Measurements from ENCODE around the gene VSTM2B. TPM values are rescaled to one million over a fixed set of nuclear protein-coding genes. Genes with fewer than 3 reads are reported as not detected.
"Not testable (repeated sequence)": the region's sequence is repeated elsewhere in the genome, so short reads cannot be mapped to it uniquely, and the experiment has no call there.

VSTM2B gene
- total RNA-seq, 1 donor from 2014 or later: not detected

DNA sequence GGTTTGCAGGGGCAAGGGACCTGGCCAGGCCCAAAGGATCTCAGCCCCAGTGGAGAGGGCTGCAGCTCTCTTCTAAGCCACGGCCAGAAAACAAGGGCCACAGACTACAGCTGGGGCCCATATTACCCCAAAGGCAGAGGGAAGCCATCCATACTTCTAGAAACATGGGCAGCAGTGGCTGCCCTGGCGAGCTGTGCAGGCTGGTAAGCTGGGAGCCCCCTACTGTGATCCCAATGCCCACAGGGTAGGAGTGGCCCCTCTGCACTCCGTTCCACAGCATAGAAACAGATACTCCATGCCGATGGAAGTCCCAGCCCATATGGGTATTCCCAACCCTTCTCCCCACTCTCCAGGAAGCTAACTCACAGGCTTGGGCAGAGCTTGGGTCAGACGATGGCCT lies 25.1 kb downstream of the VSTM2B start:
- H3K4me3 Mint-ChIP-seq (ENCODE audit: unreplicated experiment): no peak overlapping the region
- TF ChIP-seq, protein P1, sequence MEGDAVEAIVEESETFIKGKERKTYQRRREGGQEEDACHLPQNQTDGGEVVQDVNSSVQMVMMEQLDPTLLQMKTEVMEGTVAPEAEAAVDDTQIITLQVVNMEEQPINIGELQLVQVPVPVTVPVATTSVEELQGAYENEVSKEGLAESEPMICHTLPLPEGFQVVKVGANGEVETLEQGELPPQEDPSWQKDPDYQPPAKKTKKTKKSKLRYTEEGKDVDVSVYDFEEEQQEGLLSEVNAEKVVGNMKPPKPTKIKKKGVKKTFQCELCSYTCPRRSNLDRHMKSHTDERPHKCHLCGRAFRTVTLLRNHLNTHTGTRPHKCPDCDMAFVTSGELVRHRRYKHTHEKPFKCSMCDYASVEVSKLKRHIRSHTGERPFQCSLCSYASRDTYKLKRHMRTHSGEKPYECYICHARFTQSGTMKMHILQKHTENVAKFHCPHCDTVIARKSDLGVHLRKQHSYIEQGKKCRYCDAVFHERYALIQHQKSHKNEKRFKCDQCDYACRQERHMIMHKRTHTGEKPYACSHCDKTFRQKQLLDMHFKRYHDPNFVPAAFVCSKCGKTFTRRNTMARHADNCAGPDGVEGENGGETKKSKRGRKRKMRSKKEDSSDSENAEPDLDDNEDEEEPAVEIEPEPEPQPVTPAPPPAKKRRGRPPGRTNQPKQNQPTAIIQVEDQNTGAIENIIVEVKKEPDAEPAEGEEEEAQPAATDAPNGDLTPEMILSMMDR (IDR thresholded peaks at IDR 0.05): no peak
- no peaks in the 10 kb centered on the region for H3K4me1 Mint-ChIP-seq (ENCODE audit: low read depth)
- peaks cover 25% of the 10 kb centered on the region for H3K9me3 Mint-ChIP-seq (ENCODE audit: low read depth)
- no peak for DNase-seq (ENCODE audit: low spot score)
- H3K36me3 Mint-ChIP-seq (ENCODE audit: low read depth): peaks cover 1% of the 10 kb centered on the region
- H3K27ac Mint-ChIP-seq (ENCODE audit: unreplicated experiment): no peak overlapping the region
- H3K27me3 Mint-ChIP-seq (ENCODE audit: low read depth): peaks cover 11% of the 10 kb centered on the region

DNA sequence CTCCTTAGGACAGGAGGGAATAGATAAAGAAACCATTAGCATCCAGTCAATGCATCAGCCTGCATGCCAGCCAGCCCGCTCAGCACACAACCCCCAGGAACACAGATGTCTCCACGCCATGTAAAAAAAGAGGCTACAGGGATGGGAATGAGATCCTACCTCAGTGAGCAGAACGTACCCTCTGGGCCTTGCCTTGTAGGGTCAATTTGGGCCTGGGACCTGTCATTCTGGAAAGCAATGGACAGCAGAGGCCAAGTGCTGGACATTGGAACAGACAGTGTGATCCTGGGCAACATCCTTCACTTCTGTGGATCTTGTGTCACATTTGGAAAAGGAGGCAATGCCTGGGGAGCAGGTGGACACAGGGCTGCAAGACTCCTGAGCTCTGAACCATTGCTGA lies 26.0 kb downstream of the VSTM2B start:
- H3K4me3 Mint-ChIP-seq (ENCODE audit: unreplicated experiment): no peak overlapping the region
- peaks cover 1% of the 10 kb centered on the region for H3K36me3 Mint-ChIP-seq (ENCODE audit: low read depth)
- no peak for DNase-seq (ENCODE audit: low spot score)
- peaks cover 27% of the 10 kb centered on the region for H3K9me3 Mint-ChIP-seq (ENCODE audit: low read depth)
- peaks cover 11% of the 10 kb centered on the region for H3K27me3 Mint-ChIP-seq (ENCODE audit: low read depth)
- TF ChIP-seq, protein P1 (IDR thresholded peaks at IDR 0.05): no peak
- H3K27ac Mint-ChIP-seq (ENCODE audit: unreplicated experiment): no peak overlapping the region
- no peaks in the 10 kb centered on the region for H3K4me1 Mint-ChIP-seq (ENCODE audit: low read depth)

DNA sequence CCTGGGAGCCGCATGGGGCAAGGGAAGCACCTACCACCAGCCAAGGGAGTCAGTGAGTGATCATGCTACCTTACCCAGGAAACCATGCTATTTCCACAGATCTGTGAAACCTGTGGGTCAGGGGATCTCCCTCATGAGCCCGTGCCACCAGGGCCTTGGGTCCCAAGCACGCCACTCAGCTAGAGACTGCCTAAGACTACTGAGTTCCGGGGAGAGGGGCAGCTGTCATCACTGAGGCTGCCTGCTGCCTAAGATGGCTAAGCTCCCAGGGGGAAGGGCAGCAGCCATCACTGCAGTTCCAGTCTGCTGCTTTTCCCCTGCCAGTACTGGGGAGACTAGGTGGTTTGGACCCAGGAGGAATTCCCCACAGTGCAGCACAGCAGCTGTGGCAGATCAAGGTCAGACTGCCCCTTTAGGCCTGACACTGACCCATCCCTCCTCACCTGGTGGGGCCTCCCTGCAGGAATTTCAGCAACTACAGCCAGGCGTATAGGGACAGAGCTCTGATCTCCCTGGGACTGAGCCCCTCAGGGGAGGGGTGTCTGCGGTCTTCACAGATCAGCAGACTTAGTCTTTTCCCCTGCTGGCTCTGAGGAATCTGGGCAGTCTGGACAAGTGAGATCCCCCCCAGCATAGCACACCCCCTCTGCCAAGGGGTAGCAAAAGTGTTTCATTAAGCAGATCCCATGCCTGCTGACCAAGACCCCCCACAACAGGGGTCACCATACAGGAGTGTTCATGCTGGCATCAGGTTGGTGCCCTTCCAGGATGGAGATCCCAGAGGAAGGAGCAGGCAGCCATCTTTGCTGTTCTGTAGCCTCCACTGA lies 26.9 kb downstream of the VSTM2B start:
- H3K27me3 Mint-ChIP-seq (ENCODE audit: low read depth): peaks cover 8% of the 10 kb centered on the region
- H3K9me3 Mint-ChIP-seq (ENCODE audit: low read depth): peaks cover 29% of the 10 kb centered on the region

DNA sequence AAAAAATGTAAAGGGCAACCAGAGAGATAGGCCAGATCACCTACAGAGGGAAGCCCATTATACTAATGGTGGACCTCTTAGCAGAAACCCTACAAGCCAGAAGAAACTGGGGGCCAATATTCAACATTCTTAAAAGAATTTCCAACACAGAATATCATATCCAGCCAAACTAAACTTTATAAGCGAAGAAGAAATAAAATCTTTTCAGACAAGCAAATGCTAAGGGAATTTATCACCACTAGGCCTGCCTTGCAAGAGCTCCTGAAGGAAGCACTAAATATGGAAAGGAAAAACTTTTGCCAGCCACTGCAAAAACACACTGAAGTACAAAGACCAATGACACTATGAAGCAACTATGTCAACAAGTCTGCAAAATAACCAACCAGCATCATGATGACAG lies 28.4 kb downstream of the VSTM2B start:
- Mint-ChIP-seq H3K9me3 (ENCODE audit: low read depth) (peaks cover 37% of the 10 kb centered on the region), H3K4me1 (ENCODE audit: low read depth) (no peaks in the 10 kb centered on the region), H3K27me3 (ENCODE audit: low read depth) (peaks cover 8% of the 10 kb centered on the region), H3K36me3 (ENCODE audit: low read depth) (peaks cover 1% of the 10 kb centered on the region), H3K27ac (ENCODE audit: unreplicated experiment) (no peak overlapping the region), H3K4me3 (ENCODE audit: unreplicated experiment) (no peak overlapping the region)
- TF ChIP-seq, protein P1 (IDR thresholded peaks at IDR 0.05): no peak
- DNase-seq (ENCODE audit: low spot score): no peak

More for the DNA sequence above, 26.9 kb downstream of the VSTM2B start:
- Mint-ChIP-seq H3K4me1 (ENCODE audit: low read depth) (no peaks in the 10 kb centered on the region), H3K4me3 (ENCODE audit: unreplicated experiment) (no peak overlapping the region), H3K27ac (ENCODE audit: unreplicated experiment) (no peak overlapping the region), H3K36me3 (ENCODE audit: low read depth) (peaks cover 1% of the 10 kb centered on the region)
- TF ChIP-seq, protein P1 (IDR thresholded peaks at IDR 0.05): no peak
- DNase-seq (ENCODE audit: low spot score): no peak

DNA sequence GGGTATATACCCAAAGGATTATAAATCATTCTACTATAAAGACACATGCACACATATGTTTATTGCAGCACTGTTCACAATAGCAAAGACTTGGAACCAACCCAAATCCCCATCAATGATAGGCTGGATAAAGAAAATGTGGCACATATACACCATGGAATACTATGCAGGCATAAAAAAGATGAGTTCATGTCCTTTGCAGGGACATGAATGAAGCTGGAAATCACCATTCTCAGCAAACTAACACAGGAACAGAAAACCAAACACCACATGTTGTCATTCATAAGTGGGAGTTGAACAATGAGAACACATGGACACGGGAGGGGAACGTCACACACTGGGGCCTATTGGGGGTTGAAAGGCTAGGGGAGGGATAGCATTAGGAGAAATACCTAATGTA lies 33.3 kb downstream of the VSTM2B start:
- H3K4me3 Mint-ChIP-seq (ENCODE audit: unreplicated experiment); H3K4me1 Mint-ChIP-seq (ENCODE audit: low read depth); DNase-seq (ENCODE audit: low spot score); H3K36me3 Mint-ChIP-seq (ENCODE audit: low read depth); H3K27me3 Mint-ChIP-seq (ENCODE audit: low read depth); H3K27ac Mint-ChIP-seq (ENCODE audit: unreplicated experiment): not testable (repeated sequence)
- peaks cover 33% of the 10 kb centered on the region for H3K9me3 Mint-ChIP-seq (ENCODE audit: low read depth)

DNA sequence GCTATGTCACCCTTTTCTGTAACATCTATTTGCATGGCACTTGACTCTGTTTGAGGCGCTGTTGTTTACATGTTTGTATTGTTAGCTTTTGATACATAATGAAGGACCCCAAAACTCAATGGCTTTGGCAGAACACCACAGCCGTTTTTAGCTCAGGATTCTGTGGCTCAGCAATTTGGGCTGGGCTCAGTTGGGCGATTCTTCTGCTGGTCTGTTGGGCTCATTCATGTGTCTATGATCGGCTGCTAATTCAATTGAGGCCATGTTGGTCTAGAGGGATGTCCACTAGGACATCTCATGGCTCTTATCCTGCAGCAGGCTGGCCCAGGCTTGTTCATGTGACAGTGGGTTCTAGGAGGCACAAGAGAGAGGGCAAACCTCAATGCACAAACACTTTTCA lies 33.9 kb downstream of the VSTM2B start:
- H3K27ac Mint-ChIP-seq (ENCODE audit: unreplicated experiment): no peak overlapping the region
- H3K9me3 Mint-ChIP-seq (ENCODE audit: low read depth): peaks cover 28% of the 10 kb centered on the region
- peaks cover 13% of the 10 kb centered on the region for H3K27me3 Mint-ChIP-seq (ENCODE audit: low read depth)
- no peak for DNase-seq (ENCODE audit: low spot score)
- H3K4me3 Mint-ChIP-seq (ENCODE audit: unreplicated experiment): no peak overlapping the region
- H3K4me1 Mint-ChIP-seq (ENCODE audit: low read depth): no peaks in the 10 kb centered on the region
- TF ChIP-seq, protein P1 (IDR thresholded peaks at IDR 0.05): no peak
- peaks cover 1% of the 10 kb centered on the region for H3K36me3 Mint-ChIP-seq (ENCODE audit: low read depth)

Data from chondrocyte (in vitro differentiated cells).